Measurements from ENCODE around the gene STXBP6. TPM values are rescaled to one million over a fixed set of nuclear protein-coding genes. Genes with fewer than 3 reads are reported as not detected.

STXBP6 gene
- total RNA-seq, 1 experiment from 2014 or later, result 5.3 TPM

- no peak for DNase-seq (ENCODE audit: low spot score)
- ChIA-PET CTCF (no interaction called here), POLR2A (ENCODE audit: low non-redundant PET) (no interaction called here)
- no peaks in the 10 kb centered on the region for H3K9me3 ChIP-seq (ENCODE audit: low read depth, low read length, poor library complexity, severe bottlenecking)
- H3K27me3 ChIP-seq (replicated peaks; ENCODE audit: insufficient read depth, low read depth, low read length, poor library complexity), result no peaks in the 10 kb centered on the region
- no TSS peak for BruUV-seq (replicated peaks)
- intact Hi-C loops (cut with micrococcal nuclease; ENCODE audit: unreplicated experiment), result no loop called here
- no peaks in the 10 kb centered on the region for H3K36me3 ChIP-seq (ENCODE audit: insufficient read depth, low read length, poor library complexity, severe bottlenecking)
- H3K4me3 ChIP-seq (ENCODE audit: low read depth, low read length, poor library complexity, severe bottlenecking), result no peak overlapping the region
- H3K27ac ChIP-seq (ENCODE audit: low read depth, low read length, poor library complexity, severe bottlenecking), result no peak overlapping the region
- no peaks in the 10 kb centered on the region for H3K4me1 ChIP-seq (ENCODE audit: insufficient read depth, low read length, poor library complexity, severe bottlenecking)
- TF ChIP-seq CTCF (conservative IDR thresholded peaks at IDR 0.05; ENCODE audit: low read depth, low read length), result no peak
Observed at GRCh38 chr14:24913021-24913420, 136.9 kb downstream of the STXBP6 start.

GRCh38 chr14:24911324-24912109 lies 138.4 kb downstream of the STXBP6 start:
- peak; percentile 43 for DNase-seq (ENCODE audit: low spot score)
- TF ChIP-seq EZH2 (IDR thresholded peaks at IDR 0.05; ENCODE audit: borderline replicate concordance, low read depth, low read length, poor library complexity, severe bottlenecking) (no peak), CTCF (conservative IDR thresholded peaks at IDR 0.05; ENCODE audit: low read depth, low read length) (no peak)
- intact Hi-C loops (cut with micrococcal nuclease; ENCODE audit: unreplicated experiment), result no loop called here
- Histone ChIP-seq H3K36me3 (ENCODE audit: insufficient read depth, low read length, poor library complexity, severe bottlenecking) (no peaks in the 10 kb centered on the region), H3K4me3 (ENCODE audit: low read depth, low read length, poor library complexity, severe bottlenecking) (no peak overlapping the region), H3K27me3 (replicated peaks; ENCODE audit: insufficient read depth, low read depth, low read length, poor library complexity) (no peaks in the 10 kb centered on the region), H3K27ac (ENCODE audit: low read depth, low read length, poor library complexity, severe bottlenecking) (no peak overlapping the region), H3K4me1 (ENCODE audit: insufficient read depth, low read length, poor library complexity, severe bottlenecking) (no peaks in the 10 kb centered on the region), H3K9me3 (ENCODE audit: low read depth, low read length, poor library complexity, severe bottlenecking) (no peaks in the 10 kb centered on the region)
- POLR2A ChIA-PET (ENCODE audit: low non-redundant PET), result interaction anchor here (0.7 kb wide), 1 partner anchor 68 kb away, joined by 3 read pairs; no protein-coding TSS in a partner anchor
- CTCF ChIA-PET, result no interaction called here
- BruUV-seq (replicated peaks), result no TSS peak

GRCh38 chr14:24910408-24910986 lies 139.4 kb downstream of the STXBP6 start:
- ChIA-PET POLR2A (ENCODE audit: low non-redundant PET) (no interaction called here), CTCF (no interaction called here)
- Histone ChIP-seq H3K36me3 (ENCODE audit: insufficient read depth, low read length, poor library complexity, severe bottlenecking) (no peaks in the 10 kb centered on the region), H3K27ac (ENCODE audit: low read depth, low read length, poor library complexity, severe bottlenecking) (no peak overlapping the region), H3K27me3 (replicated peaks; ENCODE audit: insufficient read depth, low read depth, low read length, poor library complexity) (no peaks in the 10 kb centered on the region), H3K4me3 (ENCODE audit: low read depth, low read length, poor library complexity, severe bottlenecking) (no peak overlapping the region), H3K4me1 (ENCODE audit: insufficient read depth, low read length, poor library complexity, severe bottlenecking) (no peaks in the 10 kb centered on the region), H3K9me3 (ENCODE audit: low read depth, low read length, poor library complexity, severe bottlenecking) (no peaks in the 10 kb centered on the region)
- BruUV-seq (replicated peaks), result no TSS peak
- TF ChIP-seq EZH2 (IDR thresholded peaks at IDR 0.05; ENCODE audit: borderline replicate concordance, low read depth, low read length, poor library complexity, severe bottlenecking) (no peak), CTCF (conservative IDR thresholded peaks at IDR 0.05; ENCODE audit: low read depth, low read length) (no peak)
- no peak for DNase-seq (ENCODE audit: low spot score)
- intact Hi-C loops (cut with micrococcal nuclease; ENCODE audit: unreplicated experiment), result no loop called here
